MV-4-11 (cell line): ENCODE measurements around the gene ASPG.

Source experiments
- DNase-seq: peaks from one replicate; lab custom pipeline; 2025; lab: John Stamatoyannopoulos, UW

The ASPG gene

GRCh38 chr14:104163541-104163940 is 78.0 kb downstream of the ASPG start:
- DNase-seq, result no peak

- DNase-seq, result no peak
Observed at GRCh38 chr14:104164041-104164440, 78.5 kb downstream of the ASPG start.

GRCh38 chr14:104164512-104164911 is 79.0 kb downstream of the ASPG start:
- no peak for DNase-seq
